Dendritic cell treated with granulocyte-macrophage colony-stimulating factor and Interleukin-4, amounts not matched to agents 40 ng/mL and 50 ng/mL, for 4 days (primary cell): ENCODE measurements around the gene SFT2D1.

ENCODE experiments used
- H3K27ac Mint-ChIP-seq: one replicate; pipeline ENCODE4 v1.8.0; 2022; ENCODE audit warnings: mild to moderate bottlenecking, mixed read lengths
- H3K27me3 Mint-ChIP-seq: one replicate; pipeline ENCODE4 v1.8.0; 2022; ENCODE audit warnings: mild to moderate bottlenecking, mixed read lengths
- H3K36me3 Mint-ChIP-seq: one replicate; pipeline ENCODE4 v1.8.0; 2022; ENCODE audit warnings: low read depth, mixed read lengths
- H3K4me1 Mint-ChIP-seq: one replicate; pipeline ENCODE4 v1.8.0; 2022; ENCODE audit warnings: low read depth, mixed read lengths
- H3K4me3 Mint-ChIP-seq: one replicate; pipeline ENCODE4 v1.8.0; 2022; ENCODE audit warnings: mild to moderate bottlenecking, moderate library complexity, mixed read lengths
- H3K9me3 Mint-ChIP-seq: one replicate; pipeline ENCODE4 v1.8.0; 2022; ENCODE audit warnings: mixed read lengths
- intact Hi-C: fragments of 100-400 bp; cut with micrococcal nuclease; formaldehyde crosslinking; loops from one replicate; pipeline ENCODE4 v1.15.0; 2022

Gene SFT2D1

GRCh38 chr6:166301611-166302529 is 40.5 kb downstream of the SFT2D1 start:
- H3K9me3 Mint-ChIP-seq, result no peaks in the 10 kb centered on the region
- H3K27me3 Mint-ChIP-seq, result peaks cover 29% of the 10 kb centered on the region
- H3K36me3 Mint-ChIP-seq, result no peaks in the 10 kb centered on the region
- no peak overlapping the region for H3K4me3 Mint-ChIP-seq
- peaks cover 5% of the 10 kb centered on the region for H3K4me1 Mint-ChIP-seq
- intact Hi-C loops, result no loop called here
- H3K27ac Mint-ChIP-seq, result no peak overlapping the region

- Mint-ChIP-seq H3K4me1 (peaks cover 6% of the 10 kb centered on the region), H3K36me3 (no peaks in the 10 kb centered on the region), H3K9me3 (no peaks in the 10 kb centered on the region), H3K4me3 (no peak overlapping the region), H3K27me3 (peaks cover 20% of the 10 kb centered on the region), H3K27ac (no peak overlapping the region)
- intact Hi-C loops, result no loop called here
Observed at GRCh38 chr6:166300357-166300987, 41.9 kb downstream of the SFT2D1 start.

GRCh38 chr6:166297606-166298005 is 44.7 kb downstream of the SFT2D1 start:
- H3K4me3 Mint-ChIP-seq, result no peak overlapping the region

GRCh38 chr6:166296035-166296883 is 46.1 kb downstream of the SFT2D1 start:
- peaks cover 6% of the 10 kb centered on the region for H3K4me1 Mint-ChIP-seq
- H3K9me3 Mint-ChIP-seq, result no peaks in the 10 kb centered on the region
- intact Hi-C loops, result no loop called here
- H3K27me3 Mint-ChIP-seq, result peaks cover 11% of the 10 kb centered on the region
- H3K4me3 Mint-ChIP-seq, result no peak overlapping the region
- no peak overlapping the region for H3K27ac Mint-ChIP-seq
- H3K36me3 Mint-ChIP-seq, result no peaks in the 10 kb centered on the region

More at GRCh38 chr6:166297606-166298005, 44.7 kb downstream of the SFT2D1 start:
- peaks cover 6% of the 10 kb centered on the region for H3K4me1 Mint-ChIP-seq
- no peaks in the 10 kb centered on the region for H3K9me3 Mint-ChIP-seq
- H3K27me3 Mint-ChIP-seq, result peaks cover 9% of the 10 kb centered on the region
- intact Hi-C loops, result no loop called here
- no peaks in the 10 kb centered on the region for H3K36me3 Mint-ChIP-seq
- H3K27ac Mint-ChIP-seq, result no peak overlapping the region

- H3K4me1 Mint-ChIP-seq, result peaks cover 6% of the 10 kb centered on the region
- H3K27me3 Mint-ChIP-seq, result peaks cover 11% of the 10 kb centered on the region
- no peak overlapping the region for H3K27ac Mint-ChIP-seq
- intact Hi-C loops, result no loop called here
- no peaks in the 10 kb centered on the region for H3K36me3 Mint-ChIP-seq
- H3K9me3 Mint-ChIP-seq, result no peaks in the 10 kb centered on the region
- no peak overlapping the region for H3K4me3 Mint-ChIP-seq
Observed at GRCh38 chr6:166293731-166294584, 48.4 kb downstream of the SFT2D1 start.

- Mint-ChIP-seq H3K27me3 (peaks cover 16% of the 10 kb centered on the region), H3K9me3 (no peaks in the 10 kb centered on the region), H3K4me1 (no peaks in the 10 kb centered on the region), H3K27ac (no peak overlapping the region), H3K4me3 (no peak overlapping the region), H3K36me3 (no peaks in the 10 kb centered on the region)
- intact Hi-C loops, result no loop called here
Observed at GRCh38 chr6:166289207-166290060, 52.9 kb downstream of the SFT2D1 start.

- intact Hi-C loops, result no loop called here
- H3K9me3 Mint-ChIP-seq, result no peaks in the 10 kb centered on the region
- H3K27ac Mint-ChIP-seq, result no peak overlapping the region
- no peak overlapping the region for H3K4me3 Mint-ChIP-seq
- no peaks in the 10 kb centered on the region for H3K36me3 Mint-ChIP-seq
- no peaks in the 10 kb centered on the region for H3K4me1 Mint-ChIP-seq
- H3K27me3 Mint-ChIP-seq, result peaks cover 26% of the 10 kb centered on the region
Observed at GRCh38 chr6:166286839-166287271, 55.5 kb downstream of the SFT2D1 start.

GRCh38 chr6:166285233-166285632 is 57.1 kb downstream of the SFT2D1 start:
- intact Hi-C loops, result no loop called here
- no peak overlapping the region for H3K27ac Mint-ChIP-seq
- H3K4me3 Mint-ChIP-seq, result no peak overlapping the region
- no peaks in the 10 kb centered on the region for H3K36me3 Mint-ChIP-seq
- H3K4me1 Mint-ChIP-seq, result no peaks in the 10 kb centered on the region
- H3K9me3 Mint-ChIP-seq, result no peaks in the 10 kb centered on the region
- peaks cover 26% of the 10 kb centered on the region for H3K27me3 Mint-ChIP-seq

- intact Hi-C loops, result no loop called here
- H3K9me3 Mint-ChIP-seq, result no peaks in the 10 kb centered on the region
- no peak overlapping the region for H3K27ac Mint-ChIP-seq
- H3K4me1 Mint-ChIP-seq, result no peaks in the 10 kb centered on the region
- peaks cover 28% of the 10 kb centered on the region for H3K27me3 Mint-ChIP-seq
- no peak overlapping the region for H3K4me3 Mint-ChIP-seq
- H3K36me3 Mint-ChIP-seq, result no peaks in the 10 kb centered on the region
Observed at GRCh38 chr6:166284640-166285039, 57.7 kb downstream of the SFT2D1 start.

- Mint-ChIP-seq H3K27ac (no peak overlapping the region), H3K4me3 (no peak overlapping the region), H3K36me3 (no peaks in the 10 kb centered on the region), H3K9me3 (no peaks in the 10 kb centered on the region), H3K27me3 (peaks cover 28% of the 10 kb centered on the region), H3K4me1 (no peaks in the 10 kb centered on the region)
- intact Hi-C loops, result no loop called here
Observed at GRCh38 chr6:166282394-166283032, 59.8 kb downstream of the SFT2D1 start.

- no peak overlapping the region for H3K27ac Mint-ChIP-seq
- no peaks in the 10 kb centered on the region for H3K9me3 Mint-ChIP-seq
- H3K27me3 Mint-ChIP-seq, result peaks cover 26% of the 10 kb centered on the region
- H3K4me3 Mint-ChIP-seq, result no peak overlapping the region
- no peaks in the 10 kb centered on the region for H3K36me3 Mint-ChIP-seq
- intact Hi-C loops, result no loop called here
- H3K4me1 Mint-ChIP-seq, result no peaks in the 10 kb centered on the region
Observed at GRCh38 chr6:166281104-166281503, 61.2 kb downstream of the SFT2D1 start.

- Mint-ChIP-seq H3K4me3 (no peak overlapping the region), H3K27me3 (peaks cover 20% of the 10 kb centered on the region), H3K27ac (no peak overlapping the region), H3K36me3 (no peaks in the 10 kb centered on the region), H3K9me3 (no peaks in the 10 kb centered on the region), H3K4me1 (peaks cover 5% of the 10 kb centered on the region)
- intact Hi-C loops, result no loop called here
Observed at GRCh38 chr6:166279393-166279679, 63.0 kb downstream of the SFT2D1 start.
